GDM1 (cell line): ENCODE measurements around the gene ZIK1.

ENCODE experiments used
- DNase-seq: peaks from one replicate; lab custom pipeline; 2025; lab: John Stamatoyannopoulos, UW

Gene ZIK1

GRCh38 chr19:57611113-57611512 lies 27.2 kb downstream of the ZIK1 start:
- no peak for DNase-seq

- DNase-seq = peak; percentile 81
Measured at GRCh38 chr19:57613941-57614743, 30.2 kb downstream of the ZIK1 start, which contains the start of gene ZNF134. ZNF134 (plus strand) TSS chr19:57614242; CDS start chr19:57619469, 5,227 bp downstream.

GRCh38 chr19:57615346-57615745 lies 31.4 kb downstream of the ZIK1 start:
- no peak for DNase-seq

- no peak for DNase-seq
Measured at GRCh38 chr19:57620673-57621348, 36.9 kb downstream of the ZIK1 start.

GRCh38 chr19:57623091-57623490 lies 39.1 kb downstream of the ZIK1 start:
- no peak for DNase-seq

- peak; percentile 74 for DNase-seq
Measured at GRCh38 chr19:57632987-57633831, 49.3 kb downstream of the ZIK1 start, which contains the start of gene ZNF211. ZNF211 (plus strand) TSS chr19:57633168; CDS start chr19:57633347, 179 bp downstream.

- DNase-seq = no peak
Measured at GRCh38 chr19:57633832-57634131, 49.8 kb downstream of the ZIK1 start.

- no peak for DNase-seq
Measured at GRCh38 chr19:57637379-57637778, 53.4 kb downstream of the ZIK1 start.

- DNase-seq = no peak
Measured at GRCh38 chr19:57641715-57642234, 57.8 kb downstream of the ZIK1 start.

- DNase-seq = no peak
Measured at GRCh38 chr19:57642396-57643046, 58.6 kb downstream of the ZIK1 start.
